GM19452 (cell line): ENCODE measurements around the gene ASB16.
"Not testable (repeated sequence)": the region's sequence is repeated elsewhere in the genome, so short reads cannot be mapped to it uniquely, and the experiment has no call there.

Source experiments
- ATAC-seq: cut with Tn5 transposase; IDR thresholded peaks from one replicate; pipeline ENCODE4 v1.9.1; 2021; ENCODE audit not compliant: unreplicated experiment

ASB16 gene

GRCh38 chr17:44170499-44171201 is at the start of gene ASB16:
TSS of gene ASB16 (plus strand) at chr17:44170704. CDS start at chr17:44170790, 86 bp downstream.
- no peak for ATAC-seq

- no peak for ATAC-seq
Measured at GRCh38 chr17:44120851-44121605, 49.5 kb upstream of the ASB16 start.

- no peak for ATAC-seq
Measured at GRCh38 chr17:44121997-44122815, 48.3 kb upstream of the ASB16 start.

- peak; percentile 26 for ATAC-seq
Measured at GRCh38 chr17:44122816-44123355, 47.6 kb upstream of the ASB16 start.

- ATAC-seq: peak; percentile 91
Measured at GRCh38 chr17:44123356-44124117, 47.0 kb upstream of the ASB16 start, which contains the start of gene HDAC5. TSS of gene HDAC5 (minus strand) at chr17:44123641. CDS start at chr17:44117515, 6,126 bp downstream.

GRCh38 chr17:44124118-44124438 is 46.4 kb upstream of the ASB16 start:
- ATAC-seq: no peak

- ATAC-seq: no peak
Measured at GRCh38 chr17:44128383-44128782, 42.1 kb upstream of the ASB16 start.

GRCh38 chr17:44130693-44131349 is 39.7 kb upstream of the ASB16 start:
- ATAC-seq: no peak

- ATAC-seq: not testable (repeated sequence)
Measured at GRCh38 chr17:44131372-44131771, 39.1 kb upstream of the ASB16 start.

GRCh38 chr17:44132275-44132821 is 38.2 kb upstream of the ASB16 start:
- no peak for ATAC-seq

- ATAC-seq: no peak
Measured at GRCh38 chr17:44133918-44134476, 36.5 kb upstream of the ASB16 start.

GRCh38 chr17:44134752-44135568 is 35.5 kb upstream of the ASB16 start:
- no peak for ATAC-seq

- ATAC-seq: no peak
Measured at GRCh38 chr17:44137891-44138709, 32.4 kb upstream of the ASB16 start.

GRCh38 chr17:44143921-44144320 is 26.6 kb upstream of the ASB16 start:
- ATAC-seq: not testable (repeated sequence)

GRCh38 chr17:44144966-44145739 is 25.4 kb upstream of the ASB16 start:
- no peak for ATAC-seq

- ATAC-seq: no peak
Measured at GRCh38 chr17:44146375-44147346, 23.8 kb upstream of the ASB16 start.
